Ovary (tissue), 9 donors: ENCODE measurements around the gene EIF5A2. TPM values are rescaled to one million over a fixed set of nuclear protein-coding genes. Genes with fewer than 3 reads are reported as not detected.

Experiments used
- DNase-seq, 5 donors: peaks; one replicate each; pipeline ENCODE4 v3.0.0-alpha.2; 2019 to 2020
- H3K27ac ChIP-seq, 2 donors: fragments of 200-600 bp; one replicate each; pipeline versions ENCODE4 v1.5.1 to v1.8.0; 2019 to 2022
- H3K27me3 ChIP-seq: fragments of 200-600 bp; one replicate; pipeline ENCODE4 v1.8.0; 2022
- H3K36me3 ChIP-seq: fragments of 200-600 bp; sonication (generic); one replicate; pipeline ENCODE4 v1.5.1; 2019
- H3K4me1 ChIP-seq: one replicate; pipeline ENCODE4 v1.8.1; 2013; ENCODE audit warnings: mild to moderate bottlenecking, moderate library complexity; ENCODE audit not compliant: insufficient read depth
- H3K4me3 ChIP-seq: fragments of 200-600 bp; sonication (generic); one replicate; pipeline ENCODE4 v1.5.1; 2017
- H3K9me3 ChIP-seq, 2 donors: fragments of 200-600 bp in 1 of 2; sonication (generic) in 1 of 2; one replicate each; pipeline versions ENCODE4 v1.5.1 to v1.8.1; 2013 to 2019; ENCODE audit warnings: mild to moderate bottlenecking in 1 of 2, moderate library complexity in 1 of 2
- CTCF ChIP-seq, 3 donors: fragments of 450-650 bp in 2 of 3; fragments of 200-600 bp in 1 of 3; IDR thresholded peaks; one replicate each; pipeline versions ENCODE4 v1.5.1 to v1.8.0; 2016 to 2022; ENCODE audit warnings: antibody characterized with exemption in 3 of 3, mild to moderate bottlenecking in 1 of 3
- EP300 ChIP-seq: sonication (generic); formaldehyde crosslinking; IDR thresholded peaks from one replicate; pipeline ENCODE4 v1.6.1; 2017; ENCODE audit warnings: antibody characterized with exemption
- POLR2A ChIP-seq: fragments of 450-650 bp; IDR thresholded peaks from one replicate; pipeline ENCODE4 v1.6.1; 2017; ENCODE audit warnings: antibody characterized with exemption, mild to moderate bottlenecking, moderate library complexity
- WGBS, 3 donors: extraction: QIAGEN DNeasy Blood & Tissue Kit in 1 of 3; methylation state at CpG; one replicate each; pipeline versions ENCODE4 v1.1.5 to v1.1.7; 2013 to 2017; 5-methylcytosine and 5-hydroxymethylcytosine counted together
- intact Hi-C, 4 donors: fragments of 100-400 bp; cut with DNase I; formaldehyde crosslinking; loops; one replicate each; pipeline versions ENCODE4 v1.11.0 to v1.15.1; 2022 to 2023
- polyA plus RNA-seq, 2 donors: library from polyadenylated mRNA; stranded (reverse); fragments of 200-250 nt in 1 of 2; fragments of 350-450 nt in 1 of 2; fragmentation: Illumina TruSeq in 1 of 2; extraction: RNeasy Lipid Tissue Mini Kit (QIAGEN cat#74804) in 1 of 2; gene quantifications; one replicate each; pipeline ENCODE4 v1.2.3, GENCODE V29; 2013 to 2014
- total RNA-seq, 7 donors: library from RNA; depleted of rRNA in 2 of 7; stranded (reverse); fragments of >200 nt in 2 of 7; fragmentation: NEBNext Ultra II Directional in 3 of 7; extraction: Animal tissue kit (Norgen Biotek cat#: 25700) in 3 of 7; gene quantifications; one replicate each; pipeline versions ENCODE4 v1.1.0 to v1.2.4, GENCODE V29; 2016 to 2023
- donor health status: DM: no; HTN: no; CAD: no; lungs with moderate emphysema.
- donor health status: DM: no; HTN: no; CAD: no.
- donor health status: Bipolar disorder and iron deficiency.
- donor health status: DM: yes; HTN: yes; CAD: no.
- donor health status: DM: no; HTN: no; CAD: no.
- donor health status: DM: yes; HTN: yes; CAD: no.

EIF5A2 gene
- total and polyA plus RNA-seq, 9 donors = 3.3 to 19.6 (median 12.5) TPM

- intact Hi-C loops = no loop called here
- 75 to 81% (median 81%) methylated on average over 4 of the region's 4 CpGs for WGBS, 3 donors
- Histone ChIP-seq H3K4me1 (no peaks in the 10 kb centered on the region), H3K9me3 (no peaks in the 10 kb centered on the region), H3K27ac (no peak overlapping the region), H3K4me3 (no peak overlapping the region), H3K27me3 (no peaks in the 10 kb centered on the region), H3K36me3 (no peaks in the 10 kb centered on the region)
- no peak for TF ChIP-seq CTCF (IDR thresholded peaks at IDR 0.05)
- TF ChIP-seq EP300 = no peak
- no peak for TF ChIP-seq POLR2A
- DNase-seq = no peak
Measured at GRCh38 chr3:170918715-170919114, 10.3 kb upstream of the EIF5A2 start.

GRCh38 chr3:170914690-170915089 is 6.3 kb upstream of the EIF5A2 start:
- Histone ChIP-seq H3K36me3 (no peaks in the 10 kb centered on the region), H3K27ac (no peak overlapping the region), H3K27me3 (no peaks in the 10 kb centered on the region), H3K4me1 (no peaks in the 10 kb centered on the region), H3K9me3 (no peaks in the 10 kb centered on the region), H3K4me3 (no peak overlapping the region)
- WGBS, 3 donors = 64 to 75% (median 69%) methylated on average over 1 of the region's 1 CpG
- TF ChIP-seq CTCF (IDR thresholded peaks at IDR 0.05) (no peak), EP300 (no peak), POLR2A (no peak)
- intact Hi-C loops = no loop called here
- DNase-seq = no peak

- Histone ChIP-seq H3K27ac (no peak overlapping the region), H3K27me3 (no peaks in the 10 kb centered on the region), H3K36me3 (no peaks in the 10 kb centered on the region), H3K9me3 (no peaks in the 10 kb centered on the region), H3K4me3 (no peak overlapping the region), H3K4me1 (no peaks in the 10 kb centered on the region)
- WGBS, 3 donors = 85 to 89% (median 86%) methylated on average over 5 of the region's 5 CpGs
- TF ChIP-seq CTCF (IDR thresholded peaks at IDR 0.05) = no peak
- TF ChIP-seq POLR2A = no peak
- no peak for TF ChIP-seq EP300
- intact Hi-C loops = no loop called here
- no peak for DNase-seq
Measured at GRCh38 chr3:170914212-170914611, 5.8 kb upstream of the EIF5A2 start.

- no peak overlapping the region for H3K27ac ChIP-seq
- no peaks in the 10 kb centered on the region for H3K27me3 ChIP-seq
- TF ChIP-seq POLR2A (no peak), EP300 (no peak), CTCF (IDR thresholded peaks at IDR 0.05) (no peak)
- no peaks in the 10 kb centered on the region for H3K9me3 ChIP-seq
- H3K36me3 ChIP-seq = no peaks in the 10 kb centered on the region
- H3K4me1 ChIP-seq = peaks cover 7% of the 10 kb centered on the region
- whole genome bisulfite sequencing, 3 donors = 91 to 95% (median 93%) methylated on average over 3 of the region's 3 CpGs
- no peak for DNase-seq
- intact Hi-C loops = no loop called here
- H3K4me3 ChIP-seq = no peak overlapping the region
Measured at GRCh38 chr3:170911051-170911450, 2.6 kb upstream of the EIF5A2 start.

DNA sequence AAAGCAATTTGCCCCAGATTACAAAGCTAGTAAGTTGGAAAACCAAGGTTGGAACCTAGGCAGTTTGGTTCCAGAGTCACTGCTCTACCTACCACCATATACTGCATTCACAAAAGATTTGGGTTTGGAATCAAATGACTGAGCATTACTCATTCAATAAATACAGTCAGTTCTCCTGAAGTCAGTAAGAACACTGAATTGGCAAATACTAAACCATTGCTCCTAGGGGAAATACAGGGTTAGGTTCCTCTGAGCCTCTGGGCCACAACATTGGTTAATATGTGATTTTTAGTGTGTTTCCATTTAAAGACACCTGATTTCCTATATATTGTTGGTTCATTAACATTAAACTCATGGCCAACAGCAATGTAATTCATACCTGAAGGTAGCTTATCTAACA is 2.1 kb upstream of the EIF5A2 start:
- no peaks in the 10 kb centered on the region for H3K9me3 ChIP-seq
- H3K27ac ChIP-seq = no peak overlapping the region
- no peak overlapping the region for H3K4me3 ChIP-seq
- no peak for TF ChIP-seq EP300
- TF ChIP-seq POLR2A = no peak
- TF ChIP-seq CTCF (IDR thresholded peaks at IDR 0.05) = no peak
- intact Hi-C loops = no loop called here
- H3K27me3 ChIP-seq = no peaks in the 10 kb centered on the region
- no peaks in the 10 kb centered on the region for H3K36me3 ChIP-seq
- no peak for DNase-seq
- peaks cover 7% of the 10 kb centered on the region for H3K4me1 ChIP-seq
